B cell (primary cell): ENCODE measurements around the gene CCDC144A. TPM values are rescaled to one million over a fixed set of nuclear protein-coding genes. Genes with fewer than 3 reads are reported as not detected.

ENCODE experiments used
- ATAC-seq: fragments of 200-7000 bp; cut with Tn5 transposase; one replicate; pipeline ENCODE4 v1.10.0; 2021; ENCODE audit warnings: low read depth, mild to moderate bottlenecking, moderate number of reproducible peaks, moderate library complexity
- CTCF ChIA-PET: fragments of 350-600 bp; sonication (Branson Sonifier 250); formaldehyde crosslinking; loops from one replicate; lab custom pipeline; 2021; ENCODE audit warnings: antibody characterized with exemption, inconsistent platforms; lab: Charles Lee
- POLR2A ChIA-PET: fragments of 350-600 bp; sonication (Branson Sonifier 250); formaldehyde crosslinking; loops from one replicate; lab custom pipeline; 2021; ENCODE audit warnings: antibody characterized with exemption; lab: Charles Lee
- DNase-seq: peaks from one replicate; pipeline ENCODE4 v3.0.0; 2013
- H2AFZ ChIP-seq: 2 replicates; pipeline ENCODE4 v1.6.1; 2012; ENCODE audit warnings: mild to moderate bottlenecking, low read depth, low read length; ENCODE audit not compliant: insufficient read depth, poor library complexity, severe bottlenecking
- H3K27ac ChIP-seq, 2 donors: 1 replicate in 1 of 2; 2 replicates in 1 of 2; pipeline ENCODE4 v1.5.1; 2012 to 2013; ENCODE audit warnings: low read length in 2 of 2, mild to moderate bottlenecking in 2 of 2, moderate library complexity in 1 of 2
- H3K27me3 ChIP-seq, 4 experiments: fragments of 200-600 bp in 1 of 4; sonication (generic) in 1 of 4; replicated peaks in 1 of 4; 1 replicate in 2 of 4; 2 replicates in 2 of 4; pipeline versions ENCODE4 v1.6.1 to v1.7.0; 2013 to 2016; ENCODE audit warnings: low read length in 3 of 4, mild to moderate bottlenecking in 2 of 4, mixed read lengths in 1 of 4, moderate library complexity in 1 of 4; ENCODE audit not compliant: insufficient read depth in 4 of 4, control insufficient read depth in 3 of 4; ENCODE audit errors: control extremely low read depth in 1 of 4
- H3K36me3 ChIP-seq, 2 experiments: replicated peaks in 1 of 2; 1 replicate in 1 of 2; 2 replicates in 1 of 2; pipeline versions ENCODE4 v1.6.1 to v1.7.1; 2013; ENCODE audit warnings: low read length in 1 of 2; ENCODE audit not compliant: insufficient read depth in 2 of 2, control insufficient read depth in 1 of 2; ENCODE audit errors: control extremely low read depth in 1 of 2, extremely low read depth in 1 of 2
- H3K4me1 ChIP-seq, 2 donors: fragments of 200-600 bp in 1 of 2; sonication (generic) in 1 of 2; 1 replicate in 1 of 2; 2 replicates in 1 of 2; pipeline versions ENCODE4 v1.5.1 to v1.6.1; 2013 to 2017; ENCODE audit warnings: low read length in 2 of 2; ENCODE audit not compliant: control insufficient read depth in 2 of 2, insufficient read depth in 2 of 2
- H3K4me2 ChIP-seq: replicated peaks from 2 replicates; pipeline ENCODE3; 2012; ENCODE audit warnings: mild to moderate bottlenecking, low read depth, low read length; ENCODE audit not compliant: poor library complexity, severe bottlenecking
- H3K4me3 ChIP-seq, 5 experiments: fragments of 200-600 bp in 1 of 5; sonication (generic) in 1 of 5; 1 replicate in 3 of 5; 2 replicates in 2 of 5; pipeline versions ENCODE4 v1.5.1 to v1.7.0; 2011 to 2016; ENCODE audit warnings: low read length in 4 of 5, mild to moderate bottlenecking in 4 of 5, low read depth in 2 of 5, control low read depth in 1 of 5, moderate library complexity in 1 of 5; ENCODE audit not compliant: insufficient read depth in 1 of 5; ENCODE audit errors: control extremely low read depth in 1 of 5, extremely low read depth in 1 of 5
- H3K79me2 ChIP-seq: fragments of 200-600 bp; sonication (generic); one replicate; pipeline ENCODE4 v1.6.0; 2016; ENCODE audit warnings: low read length; ENCODE audit not compliant: control insufficient read depth, insufficient read depth
- H3K9ac ChIP-seq: fragments of 200-600 bp; sonication (generic); 2 replicates; pipeline ENCODE4 v1.6.1; 2017; ENCODE audit warnings: mild to moderate bottlenecking, low read length, moderate library complexity
- H3K9me3 ChIP-seq, 3 donors: one replicate each; pipeline versions ENCODE4 v1.6.1 to v1.7.1; 2013; ENCODE audit warnings: low read length in 2 of 3; ENCODE audit not compliant: control insufficient read depth in 2 of 3, insufficient read depth in 1 of 3; ENCODE audit errors: control extremely low read depth in 1 of 3
- H4K20me1 ChIP-seq: 2 replicates; pipeline ENCODE4 v1.6.0; 2012; ENCODE audit warnings: mild to moderate bottlenecking, low read length; ENCODE audit not compliant: insufficient read depth, control insufficient read depth, poor library complexity, severe bottlenecking
- H3K27ac Mint-ChIP-seq: one replicate; pipeline ENCODE4 v1.8.0; 2021; ENCODE audit warnings: mixed read lengths
- H3K27me3 Mint-ChIP-seq: one replicate; pipeline ENCODE4 v1.8.0; 2021; ENCODE audit warnings: mixed read lengths
- H3K4me1 Mint-ChIP-seq: one replicate; pipeline ENCODE4 v1.8.0; 2021; ENCODE audit warnings: mixed read lengths
- H3K4me3 Mint-ChIP-seq: one replicate; pipeline ENCODE4 v1.8.0; 2021; ENCODE audit warnings: mixed read lengths
- H3K9me3 Mint-ChIP-seq: one replicate; pipeline ENCODE4 v1.8.0; 2022; ENCODE audit warnings: mixed read lengths; ENCODE audit not compliant: insufficient read depth
- CTCF ChIP-seq: fragments of 200-600 bp; IDR thresholded peaks from one replicate; pipeline ENCODE4 v1.8.0; 2022; ENCODE audit warnings: antibody characterized with exemption, mild to moderate bottlenecking
- EZH2 ChIP-seq: IDR thresholded peaks from 2 replicates; pipeline ENCODE4 v1.6.1; 2012; ENCODE audit warnings: borderline replicate concordance, low read depth, mild to moderate bottlenecking, moderate library complexity, low read length; ENCODE audit not compliant: insufficient read depth, poor library complexity, severe bottlenecking
- WGBS: methylation state at CpG from one replicate; pipeline ENCODE4 v1.1.5; 2013; ENCODE audit warnings: missing lambda C conversion rate; ENCODE audit not compliant: insufficient coverage; 5-methylcytosine and 5-hydroxymethylcytosine counted together
- intact Hi-C: fragments of 100-400 bp; cut with micrococcal nuclease; formaldehyde crosslinking; loops from one replicate; pipeline ENCODE4 v1.10.0; 2022
- polyA plus RNA-seq: library from polyadenylated mRNA; depleted of rRNA; stranded (reverse); fragments of >200 nt; gene quantifications from 2 replicates; pipeline ENCODE4 v1.2.3, GENCODE V29; 2012
- total RNA-seq, 2 donors: library from RNA; stranded (reverse); fragments of 120-200 nt in 1 of 2; gene quantifications; 1 replicate in 1 of 2; 2 replicates in 1 of 2; pipeline versions ENCODE4 v1.2.3 to v1.2.4, GENCODE V29; 2013 to 2022

The CCDC144A gene
- total and polyA plus RNA-seq, 2 donors (not counting 1 experiment from before 2014, with no cell fraction given) = 4.8 TPM; not detected in 1

DNA sequence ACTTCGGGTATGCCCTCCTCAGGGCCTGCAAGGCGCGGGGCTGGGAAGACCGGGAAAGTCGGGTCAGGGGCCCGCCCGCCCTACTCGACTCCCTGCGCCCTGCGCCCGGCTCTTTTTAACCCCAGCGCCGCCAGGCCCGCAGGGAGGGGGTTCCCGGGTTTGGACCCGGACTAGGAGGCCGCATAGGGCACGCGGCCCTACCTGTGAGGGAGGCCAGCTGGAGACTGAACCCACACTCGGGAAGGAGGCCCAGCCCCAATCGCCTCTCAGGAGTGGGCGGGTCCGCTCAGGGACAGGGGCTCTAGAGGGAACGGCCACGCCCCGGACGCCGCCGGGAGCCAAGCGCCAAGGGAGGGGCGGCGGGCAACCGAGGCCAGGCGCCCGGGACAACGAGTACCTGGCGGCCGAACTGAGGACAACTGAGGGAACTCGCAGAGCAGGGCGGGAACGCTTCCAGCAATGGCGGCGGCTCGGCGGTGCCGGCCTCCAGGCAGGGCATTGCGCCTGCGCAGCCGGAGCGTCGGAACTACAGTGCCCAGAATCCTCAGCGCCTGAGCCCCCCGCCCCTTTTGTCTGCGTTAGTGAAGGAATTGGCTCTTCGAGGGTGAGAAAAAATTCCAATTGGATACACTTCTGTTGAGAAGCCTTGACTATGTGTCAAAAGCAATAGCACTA lies 36.5 kb upstream of the CCDC144A start, which contains the start of gene ZNF624:
ZNF624 (minus strand) TSS at position 484 of the 675 bp plus-strand sequence.
- POLR2A ChIA-PET = interaction anchor here (1.3 kb wide), 1 partner anchor 117 kb away, joined by 3 read pairs; no protein-coding TSS in a partner anchor
- intact Hi-C loops = loop anchor here (2.0 to 5.0 kb wide), 4 partner anchors 66 to 824 kb away; partner anchors contain the start of genes COPS3 and MED9
- TF ChIP-seq EZH2 (no peak), CTCF (no peak)
- peaks cover 6 to 11% of the 10 kb centered on the region in 2 donors for H3K4me1 ChIP-seq
- under 1% methylated on average over 53 of the region's 55 CpGs for WGBS
- no peaks in the 10 kb centered on the region for H4K20me1 ChIP-seq
- peaks cover 0 to 5% of the 10 kb centered on the region in 2 experiments for H3K36me3 ChIP-seq
- peaks cover 0 to 5% (median 1%) of the 10 kb centered on the region in 4 experiments for H3K27me3 ChIP-seq
- H3K4me2 ChIP-seq = peak within 1 kb of the TSS; percentile 87
- H3K27ac ChIP-seq = peak within 1 kb of the TSS; percentile 39 to 78
- Mint-ChIP-seq H3K4me1 (peaks cover 16% of the 10 kb centered on the region), H3K4me3 (peak within 1 kb of the TSS; percentile 94), H3K9me3 (no peaks in the 10 kb centered on the region), H3K27ac (peak within 1 kb of the TSS; percentile 87), H3K27me3 (peaks cover 7% of the 10 kb centered on the region)
- CTCF ChIA-PET = interaction anchor here (0.6 to 1.1 kb wide), 3 partner anchors 64 to 264 kb away, joined by 3 to 5 read pairs (median 3); no protein-coding TSS in a partner anchor
- H3K4me3 ChIP-seq = peak within 1 kb of the TSS; percentile 54 to 96 (median 86)
- peaks cover 17% of the 10 kb centered on the region for H3K79me2 ChIP-seq
- H3K9ac ChIP-seq = peak within 1 kb of the TSS; percentile 86
- H2AFZ ChIP-seq = peak within 1 kb of the TSS; percentile 98
- no peaks in the 10 kb centered on the region for H3K9me3 ChIP-seq
- peak; percentile 95 for ATAC-seq
- peak; percentile 91 for DNase-seq

GRCh38 chr17:16661217-16661616 lies 28.8 kb upstream of the CCDC144A start:
- H3K4me1 ChIP-seq = no peaks in the 10 kb centered on the region
- H2AFZ ChIP-seq = no peak overlapping the region
- Mint-ChIP-seq H3K27ac (no peak overlapping the region), H3K27me3 (peaks cover 46% of the 10 kb centered on the region), H3K4me3 (no peak overlapping the region), H3K4me1 (peaks cover 7% of the 10 kb centered on the region), H3K9me3 (peaks cover 3% of the 10 kb centered on the region)
- no peaks in the 10 kb centered on the region for H3K79me2 ChIP-seq
- no peaks in the 10 kb centered on the region for H3K36me3 ChIP-seq
- H3K4me3 ChIP-seq = no peak overlapping the region
- intact Hi-C loops = no loop called here
- ChIA-PET POLR2A (no interaction called here), CTCF (no interaction called here)
- H3K9me3 ChIP-seq = peaks cover 0 to 3% (median 0%) of the 10 kb centered on the region in 3 donors
- H3K27ac ChIP-seq = no peak overlapping the region
- H4K20me1 ChIP-seq = no peaks in the 10 kb centered on the region
- no peak for ATAC-seq
- no peak overlapping the region for H3K9ac ChIP-seq
- no peak overlapping the region for H3K4me2 ChIP-seq
- TF ChIP-seq EZH2 (no peak), CTCF (no peak)
- no peak for DNase-seq
- H3K27me3 ChIP-seq = peaks cover 0 to 10% (median 7%) of the 10 kb centered on the region in 4 experiments
